RWPE1 (cell line): Measurements from ENCODE around the gene ENPP4.
"Not testable (repeated sequence)": the region's sequence is repeated elsewhere in the genome, so short reads cannot be mapped to it uniquely, and the experiment has no call there.

Experiments used
- CTCF ChIA-PET: fragments of 350-600 bp; sonication (Branson Sonifier 250); formaldehyde crosslinking; extraction: SDS; loops from one replicate; lab custom pipeline; 2021; lab: Yijun Ruan, JAX
- POLR2A ChIA-PET: fragments of 400-600 bp; formaldehyde crosslinking; extraction: SDS; loops from one replicate; lab custom pipeline; 2020; ENCODE audit warnings: antibody characterized with exemption; ENCODE audit not compliant: low non-redundant PET; lab: Yijun Ruan, JAX
- DNase-seq: peaks from one replicate; pipeline ENCODE4 v3.0.0; 2012; ENCODE audit warnings: low spot score
- H3K27ac ChIP-seq: fragments of 450-650 bp; 2 replicates; pipeline ENCODE4 v1.5.1; 2017
- TF ChIP-seq, protein P1 (sequence below): fragments of 450-650 bp; conservative IDR thresholded peaks from 2 replicates; pipeline ENCODE4 v1.5.1; 2017; ENCODE audit warnings: low read depth, mild to moderate bottlenecking

Gene ENPP4

GRCh38 chr6:46137387-46137786, 7.6 kb downstream of the ENPP4 start:
- no peak for DNase-seq
- POLR2A ChIA-PET = no interaction called here
- TF ChIP-seq, protein P1, sequence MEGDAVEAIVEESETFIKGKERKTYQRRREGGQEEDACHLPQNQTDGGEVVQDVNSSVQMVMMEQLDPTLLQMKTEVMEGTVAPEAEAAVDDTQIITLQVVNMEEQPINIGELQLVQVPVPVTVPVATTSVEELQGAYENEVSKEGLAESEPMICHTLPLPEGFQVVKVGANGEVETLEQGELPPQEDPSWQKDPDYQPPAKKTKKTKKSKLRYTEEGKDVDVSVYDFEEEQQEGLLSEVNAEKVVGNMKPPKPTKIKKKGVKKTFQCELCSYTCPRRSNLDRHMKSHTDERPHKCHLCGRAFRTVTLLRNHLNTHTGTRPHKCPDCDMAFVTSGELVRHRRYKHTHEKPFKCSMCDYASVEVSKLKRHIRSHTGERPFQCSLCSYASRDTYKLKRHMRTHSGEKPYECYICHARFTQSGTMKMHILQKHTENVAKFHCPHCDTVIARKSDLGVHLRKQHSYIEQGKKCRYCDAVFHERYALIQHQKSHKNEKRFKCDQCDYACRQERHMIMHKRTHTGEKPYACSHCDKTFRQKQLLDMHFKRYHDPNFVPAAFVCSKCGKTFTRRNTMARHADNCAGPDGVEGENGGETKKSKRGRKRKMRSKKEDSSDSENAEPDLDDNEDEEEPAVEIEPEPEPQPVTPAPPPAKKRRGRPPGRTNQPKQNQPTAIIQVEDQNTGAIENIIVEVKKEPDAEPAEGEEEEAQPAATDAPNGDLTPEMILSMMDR = no peak
- CTCF ChIA-PET = no interaction called here
- H3K27ac ChIP-seq = no peak overlapping the region

GRCh38 chr6:46138281-46138680, 8.5 kb downstream of the ENPP4 start:
- H3K27ac ChIP-seq = no peak overlapping the region
- TF ChIP-seq, protein P1 = no peak
- no peak for DNase-seq
- POLR2A ChIA-PET = no interaction called here
- CTCF ChIA-PET = interaction anchor here (0.5 to 0.8 kb wide), 2 partner anchors 10 to 1418 kb away, joined by 3 to 4 read pairs; no protein-coding TSS in a partner anchor

DNA sequence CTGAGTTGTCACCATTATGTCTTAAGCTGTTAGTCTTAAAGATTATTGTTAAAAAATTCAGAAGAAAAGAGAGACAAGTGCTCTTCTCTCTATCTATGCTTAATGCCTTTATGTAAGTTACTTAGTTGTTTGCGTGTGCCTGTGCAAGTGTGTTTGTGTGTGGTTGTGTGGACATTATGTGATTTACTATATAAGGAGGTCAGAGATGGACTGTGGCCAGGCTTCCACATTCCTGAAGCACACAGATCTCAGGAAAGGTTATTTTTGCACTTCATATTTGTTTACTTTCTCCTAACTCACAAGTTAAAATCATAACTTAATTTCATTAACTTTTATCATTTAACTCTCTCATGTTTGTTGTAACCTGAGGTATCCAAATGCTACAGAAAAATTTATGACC, 14.5 kb downstream of the ENPP4 start:
- ChIA-PET POLR2A (no interaction called here), CTCF (no interaction called here)

GRCh38 chr6:46149066-46149465, 19.3 kb downstream of the ENPP4 start:
- DNase-seq, H3K27ac ChIP-seq, CTCF ChIA-PET, POLR2A ChIA-PET: not testable (repeated sequence)

More for the DNA sequence above, 14.5 kb downstream of the ENPP4 start:
- DNase-seq = no peak
- no peak overlapping the region for H3K27ac ChIP-seq
- TF ChIP-seq, protein P1 = no peak

DNA sequence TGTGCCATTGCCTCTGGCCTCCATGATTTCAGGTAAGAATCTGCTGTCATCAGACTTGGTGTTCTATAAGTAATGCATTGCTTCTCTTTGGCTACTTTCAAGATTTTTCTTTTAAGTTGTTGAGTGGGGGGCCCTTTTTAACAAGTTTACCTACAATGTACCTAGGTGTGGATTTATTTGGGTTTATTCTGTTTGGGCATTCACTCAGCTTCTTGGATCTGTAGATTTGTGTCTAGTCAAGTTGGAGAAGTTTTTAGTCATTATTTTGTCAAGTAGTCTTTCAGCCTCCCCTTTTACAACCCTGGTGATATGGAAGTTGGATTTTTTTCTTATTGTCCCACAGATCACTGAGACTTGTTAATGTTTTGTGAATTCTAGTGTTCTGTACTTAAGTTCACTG, 26.9 kb downstream of the ENPP4 start:
- TF ChIP-seq, protein P1 = no peak
- DNase-seq = no peak
- no peak overlapping the region for H3K27ac ChIP-seq
- ChIA-PET POLR2A (no interaction called here), CTCF (no interaction called here)

- TF ChIP-seq, protein P1 = no peak
- no peak for DNase-seq
- ChIA-PET CTCF (interaction anchor here (0.6 kb wide), 1 partner anchor 235 kb away, joined by 3 read pairs; no protein-coding TSS in a partner anchor), POLR2A (no interaction called here)
- H3K27ac ChIP-seq = no peak overlapping the region
These were observed 29.4 kb downstream of the ENPP4 start for GRCh38 chr6:46159229-46159628.

DNA sequence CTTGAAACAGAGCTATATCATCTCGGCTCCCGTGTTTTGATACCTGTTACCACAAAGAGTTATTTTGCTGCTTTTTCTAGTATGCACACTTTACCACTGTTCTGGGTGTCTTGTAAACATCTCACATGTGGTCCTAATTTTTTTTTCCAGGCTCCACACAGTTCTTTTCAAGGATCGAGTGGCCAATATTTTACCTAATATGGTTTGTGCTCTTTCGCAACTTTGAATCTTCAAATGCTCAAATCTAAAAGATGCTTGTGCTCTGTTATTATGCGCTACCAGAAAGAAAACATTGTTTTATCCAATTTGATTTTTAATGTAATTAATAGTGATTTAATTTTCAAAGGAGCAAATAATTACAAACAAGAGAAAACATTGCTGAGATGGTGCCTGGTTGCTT, 30.3 kb downstream of the ENPP4 start:
- POLR2A ChIA-PET = no interaction called here
- TF ChIP-seq, protein P1 = no peak
- CTCF ChIA-PET = no interaction called here
- DNase-seq = no peak
- no peak overlapping the region for H3K27ac ChIP-seq
